ENCODE data around the gene PALD1.

DNA sequence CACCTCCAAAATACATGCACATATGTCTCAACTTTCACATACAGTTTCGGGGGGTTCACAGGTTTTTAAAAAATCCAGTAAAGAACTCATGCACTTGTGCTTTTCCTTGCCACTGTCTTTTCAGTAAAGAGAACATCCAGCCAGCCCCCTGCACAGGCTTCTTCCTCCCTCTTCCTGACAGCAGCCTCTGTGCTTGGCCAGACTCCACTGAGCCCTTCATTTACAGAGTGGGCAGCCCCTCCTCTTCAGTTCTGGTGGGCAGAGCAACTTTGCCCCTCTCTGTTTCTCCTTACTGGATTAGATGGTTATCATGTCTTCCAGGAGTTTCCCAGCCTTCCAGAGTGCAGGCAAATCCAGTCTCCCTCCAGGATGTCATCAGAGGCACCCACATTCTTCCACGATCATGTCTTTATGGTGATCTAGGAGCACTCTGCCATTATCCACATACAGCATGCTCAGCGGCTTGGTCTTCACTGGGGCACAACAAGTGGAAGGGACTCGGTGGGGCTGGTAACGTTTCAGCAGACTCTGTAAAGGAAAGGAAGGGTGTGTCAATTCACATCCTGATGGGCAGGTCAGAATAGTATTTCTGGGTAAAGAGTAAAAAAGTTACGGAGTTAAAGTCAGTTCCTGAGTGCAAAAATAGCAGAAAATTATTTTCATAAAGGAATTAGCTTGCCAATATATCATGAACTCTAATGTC, 45.9 kb upstream of the PALD1 start:
- TF ChIP-seq, protein P1, sequence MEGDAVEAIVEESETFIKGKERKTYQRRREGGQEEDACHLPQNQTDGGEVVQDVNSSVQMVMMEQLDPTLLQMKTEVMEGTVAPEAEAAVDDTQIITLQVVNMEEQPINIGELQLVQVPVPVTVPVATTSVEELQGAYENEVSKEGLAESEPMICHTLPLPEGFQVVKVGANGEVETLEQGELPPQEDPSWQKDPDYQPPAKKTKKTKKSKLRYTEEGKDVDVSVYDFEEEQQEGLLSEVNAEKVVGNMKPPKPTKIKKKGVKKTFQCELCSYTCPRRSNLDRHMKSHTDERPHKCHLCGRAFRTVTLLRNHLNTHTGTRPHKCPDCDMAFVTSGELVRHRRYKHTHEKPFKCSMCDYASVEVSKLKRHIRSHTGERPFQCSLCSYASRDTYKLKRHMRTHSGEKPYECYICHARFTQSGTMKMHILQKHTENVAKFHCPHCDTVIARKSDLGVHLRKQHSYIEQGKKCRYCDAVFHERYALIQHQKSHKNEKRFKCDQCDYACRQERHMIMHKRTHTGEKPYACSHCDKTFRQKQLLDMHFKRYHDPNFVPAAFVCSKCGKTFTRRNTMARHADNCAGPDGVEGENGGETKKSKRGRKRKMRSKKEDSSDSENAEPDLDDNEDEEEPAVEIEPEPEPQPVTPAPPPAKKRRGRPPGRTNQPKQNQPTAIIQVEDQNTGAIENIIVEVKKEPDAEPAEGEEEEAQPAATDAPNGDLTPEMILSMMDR (IDR thresholded peaks at IDR 0.05) = no peak
- no peak for TF ChIP-seq POLR2A (IDR thresholded peaks at IDR 0.05)

All from right lobe of liver (tissue), 4 donors.